ENCODE data around the gene LRRC8D. TPM values are rescaled to one million over a fixed set of nuclear protein-coding genes. Genes with fewer than 3 reads are reported as not detected.

Gene LRRC8D
- total RNA-seq, 2 donors from 2014 or later: 35.8 to 42.7 TPM

DNA sequence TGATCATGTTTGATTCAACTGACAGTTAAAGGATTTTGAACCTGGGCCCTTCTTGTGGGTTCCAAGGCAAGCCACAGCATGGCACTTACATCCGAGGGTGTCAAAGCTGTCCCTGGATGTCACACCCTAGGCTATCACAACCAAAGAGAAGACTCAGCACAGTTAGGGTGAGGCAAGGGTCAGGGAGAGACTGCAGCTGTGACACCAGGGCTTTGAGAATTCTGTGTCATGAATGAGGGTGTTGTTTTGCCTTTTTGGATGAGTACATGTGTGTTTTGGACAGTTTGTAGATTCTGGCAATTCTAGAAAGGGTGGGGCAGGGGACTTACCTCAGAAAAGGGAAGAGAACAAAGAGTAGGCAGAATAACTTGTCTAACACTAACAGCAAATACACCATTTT is 136.3 kb downstream of the LRRC8D start:
- intact Hi-C loops (cut with DNase I): no loop called here
- no peaks in the 10 kb centered on the region for H3K4me1 ChIP-seq
- H3K9ac ChIP-seq (ENCODE audit: low read depth in 2 of 2, low read length in 2 of 2): no peak overlapping the region
- no peaks in the 10 kb centered on the region for H3K9me3 ChIP-seq
- DNase-seq: no peak
- no peak overlapping the region for H3K27ac ChIP-seq
- TF ChIP-seq CTCF (IDR thresholded peaks at IDR 0.05): no peak
- no peak overlapping the region for H3K4me3 ChIP-seq
- no peaks in the 10 kb centered on the region for H3K36me3 ChIP-seq
- H3K27me3 ChIP-seq: no peaks in the 10 kb centered on the region

GRCh38 chr1:89958851-89959654 is 138.2 kb downstream of the LRRC8D start:
- TF ChIP-seq CTCF (IDR thresholded peaks at IDR 0.05): no peak
- intact Hi-C loops (cut with DNase I): no loop called here

DNA sequence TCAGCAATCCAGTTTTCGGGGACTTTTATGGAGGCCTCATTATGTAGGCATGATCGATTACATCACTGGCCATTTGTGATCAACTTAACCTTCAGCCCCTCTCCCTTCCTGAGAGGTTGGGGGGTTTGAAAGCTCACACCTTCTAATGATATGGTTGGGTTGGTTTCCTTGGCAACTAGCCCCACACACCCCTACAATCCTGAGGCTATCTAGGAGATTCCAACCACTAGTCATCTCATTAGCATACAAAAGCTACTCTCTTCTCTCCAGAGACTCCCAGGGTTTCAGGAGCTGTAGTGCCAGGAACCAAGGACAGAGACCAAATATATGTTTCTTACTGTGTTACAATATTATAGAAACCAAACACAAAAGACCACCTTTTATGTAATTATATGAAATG is 138.9 kb downstream of the LRRC8D start:
- Histone ChIP-seq H3K27me3 (no peaks in the 10 kb centered on the region), H3K9me3 (no peaks in the 10 kb centered on the region), H3K4me1 (no peaks in the 10 kb centered on the region), H3K36me3 (no peaks in the 10 kb centered on the region), H3K9ac (ENCODE audit: low read depth in 2 of 2, low read length in 2 of 2) (no peak overlapping the region), H3K27ac (no peak overlapping the region), H3K4me3 (no peak overlapping the region)
- no peak for DNase-seq
- intact Hi-C loops (cut with DNase I): no loop called here
- TF ChIP-seq CTCF (IDR thresholded peaks at IDR 0.05): no peak

More at GRCh38 chr1:89958851-89959654, 138.2 kb downstream of the LRRC8D start:
- H3K36me3 ChIP-seq: no peaks in the 10 kb centered on the region
- no peaks in the 10 kb centered on the region for H3K27me3 ChIP-seq
- no peak overlapping the region for H3K9ac ChIP-seq (ENCODE audit: low read depth in 2 of 2, low read length in 2 of 2)
- DNase-seq: no peak
- no peak overlapping the region for H3K27ac ChIP-seq
- no peak overlapping the region for H3K4me3 ChIP-seq
- H3K9me3 ChIP-seq: no peaks in the 10 kb centered on the region
- H3K4me1 ChIP-seq: no peaks in the 10 kb centered on the region

GRCh38 chr1:89962024-89962741 is 141.4 kb downstream of the LRRC8D start:
- Histone ChIP-seq H3K36me3 (no peaks in the 10 kb centered on the region), H3K9ac (ENCODE audit: low read depth in 2 of 2, low read length in 2 of 2) (no peak overlapping the region), H3K27me3 (no peaks in the 10 kb centered on the region), H3K27ac (no peak overlapping the region), H3K4me1 (no peaks in the 10 kb centered on the region), H3K4me3 (no peak overlapping the region), H3K9me3 (no peaks in the 10 kb centered on the region)
- intact Hi-C loops (cut with DNase I): no loop called here
- DNase-seq: no peak
- no peak for TF ChIP-seq CTCF (IDR thresholded peaks at IDR 0.05)

DNA sequence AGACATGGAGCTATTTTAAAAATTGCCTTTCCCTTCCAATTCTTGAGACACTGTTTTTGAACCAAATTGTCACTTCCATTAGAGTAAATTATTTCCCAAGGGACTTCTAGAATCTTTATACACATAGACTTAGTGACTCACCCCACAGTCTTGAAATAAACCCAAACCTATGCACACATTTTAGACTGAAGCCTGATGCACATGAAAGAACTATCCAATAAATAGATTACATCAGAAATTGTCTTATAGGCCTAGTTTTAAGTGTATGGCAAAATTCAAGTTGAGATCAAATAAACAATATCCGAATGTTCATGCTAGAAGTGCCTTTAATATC is 141.9 kb downstream of the LRRC8D start:
- intact Hi-C loops (cut with DNase I): no loop called here
- Histone ChIP-seq H3K4me3 (no peak overlapping the region), H3K36me3 (no peaks in the 10 kb centered on the region), H3K27ac (no peak overlapping the region), H3K4me1 (no peaks in the 10 kb centered on the region), H3K27me3 (no peaks in the 10 kb centered on the region), H3K9me3 (no peaks in the 10 kb centered on the region), H3K9ac (ENCODE audit: low read depth in 2 of 2, low read length in 2 of 2) (no peak overlapping the region)
- no peak for TF ChIP-seq CTCF (IDR thresholded peaks at IDR 0.05)
- DNase-seq: no peak
